HG02798 (cell line): ENCODE data around the gene SNX18.

Experiments
- ATAC-seq: cut with Tn5 transposase; IDR thresholded peaks from one replicate; pipeline ENCODE4 v1.9.1; 2021; ENCODE audit warnings: mild to moderate bottlenecking; ENCODE audit not compliant: unreplicated experiment, poor library complexity

SNX18 gene

DNA sequence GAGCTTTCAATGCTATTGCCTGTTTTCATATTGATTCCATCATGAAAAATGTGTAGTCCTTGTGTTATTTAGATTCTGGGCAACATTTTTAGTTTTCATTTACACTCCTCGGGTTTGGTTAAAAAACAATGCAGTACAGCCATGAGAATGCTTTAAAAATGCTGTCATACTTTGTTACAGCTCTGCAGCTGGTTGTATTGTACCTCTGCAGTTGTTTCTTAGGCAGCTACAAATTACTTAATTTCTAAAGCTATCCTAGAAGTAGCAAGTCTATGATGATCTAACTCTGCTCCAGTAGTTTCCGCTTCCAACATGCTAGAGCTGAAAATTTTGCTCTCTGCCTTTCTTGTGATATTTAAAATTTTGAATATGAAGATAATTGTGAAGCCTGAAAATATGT is 20.2 kb downstream of the SNX18 start:
- no peak for ATAC-seq

DNA sequence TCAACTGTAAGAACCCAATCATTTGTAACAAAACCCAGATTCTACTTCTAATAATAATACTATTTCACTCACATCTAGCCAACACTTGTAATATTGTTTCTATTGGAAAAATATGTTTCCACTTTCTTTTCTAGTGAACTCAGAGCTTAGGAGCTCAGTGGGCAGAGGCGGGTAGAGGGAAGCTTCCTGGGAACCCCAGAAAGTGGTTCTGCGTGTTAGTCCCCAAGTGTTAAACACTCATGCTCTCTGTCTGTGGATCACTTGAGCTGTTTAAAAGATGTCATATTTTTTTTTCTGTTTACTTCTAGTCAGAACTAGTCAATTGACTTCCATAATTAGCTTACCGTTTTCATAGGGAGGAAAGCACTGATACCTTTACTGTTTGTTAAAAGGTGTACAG is 20.6 kb downstream of the SNX18 start:
- no peak for ATAC-seq

DNA sequence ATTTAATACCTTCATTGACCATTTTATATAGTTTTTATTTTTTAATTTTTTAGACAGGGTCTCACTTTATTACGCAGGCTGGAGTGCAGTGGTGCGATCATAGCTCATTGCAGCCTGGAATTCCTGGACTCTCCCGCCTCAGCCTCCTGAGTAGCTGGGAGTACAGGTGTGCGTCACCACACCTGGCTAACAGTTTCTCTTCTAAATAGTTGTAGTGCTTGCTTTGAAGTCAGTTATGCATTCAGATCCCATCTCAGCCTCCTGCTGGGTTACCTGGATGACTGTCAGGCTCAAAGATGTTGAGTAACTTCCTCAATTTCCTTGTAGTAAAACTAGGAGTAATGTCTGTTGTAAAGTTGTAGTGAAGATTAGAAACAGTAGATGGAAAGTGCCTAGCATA is 21.4 kb downstream of the SNX18 start:
- ATAC-seq, result no peak

DNA sequence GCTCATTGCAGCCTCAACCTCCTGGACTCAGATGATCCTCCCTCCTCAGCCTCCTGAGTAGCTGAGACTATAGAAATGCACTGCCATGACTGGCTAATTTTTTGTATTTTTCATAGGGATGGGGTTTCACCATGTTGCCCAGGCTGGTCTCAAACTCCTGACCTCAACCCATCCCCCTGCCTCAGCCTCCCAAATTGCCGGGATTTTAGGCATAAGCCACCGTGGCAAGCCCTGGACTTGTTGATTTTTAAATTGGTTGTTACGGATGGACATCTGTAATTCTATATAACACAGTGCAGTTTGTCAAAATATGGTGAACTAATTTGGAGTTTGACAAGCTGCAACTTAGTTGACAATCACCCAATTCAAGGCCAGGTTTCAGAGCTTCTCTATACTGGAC is 22.7 kb downstream of the SNX18 start:
- no peak for ATAC-seq

DNA sequence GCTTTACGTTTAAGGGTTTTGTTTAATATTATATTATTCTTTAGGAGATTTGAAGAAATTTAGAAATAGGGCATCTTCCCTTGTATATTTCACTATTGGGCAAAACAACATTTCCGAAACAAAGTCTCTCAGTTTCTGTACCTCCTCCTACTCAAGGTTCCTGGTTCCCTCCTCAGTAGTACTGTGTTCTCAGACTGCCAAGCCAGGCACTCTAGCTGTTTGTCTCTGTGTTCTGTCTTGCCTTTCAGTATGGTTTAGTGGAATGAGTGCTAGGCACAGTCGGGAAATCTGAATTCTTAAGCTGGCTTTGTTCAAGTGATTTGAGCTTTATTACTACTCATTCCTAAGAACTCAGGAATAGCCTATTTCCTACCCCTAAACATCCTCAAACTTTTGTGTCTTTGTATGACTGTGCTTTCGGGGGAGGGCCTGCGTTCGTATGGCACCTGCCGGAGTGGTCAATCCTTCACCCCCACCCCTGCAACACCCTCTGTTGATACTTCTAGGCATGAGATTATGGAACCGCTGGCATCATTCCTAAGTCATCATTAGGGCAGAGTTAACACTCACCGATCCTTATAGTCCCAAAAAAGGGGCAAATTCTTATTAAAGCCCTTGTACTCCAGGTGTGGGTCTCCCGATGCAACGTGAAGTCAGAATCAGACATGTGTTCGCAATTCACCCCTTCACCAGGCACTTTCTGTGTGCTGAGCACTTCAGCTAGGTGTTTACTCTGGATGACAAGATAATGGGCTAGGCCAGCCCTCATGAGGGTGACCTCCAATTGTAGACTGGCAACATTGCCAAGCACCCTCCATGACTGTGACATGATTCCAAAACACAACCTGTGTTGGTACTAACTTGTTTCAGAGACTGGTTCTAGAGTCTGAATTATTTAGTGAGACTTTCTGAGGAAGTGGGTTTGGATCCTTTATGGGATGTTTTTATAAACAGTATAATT is 24.5 kb downstream of the SNX18 start:
- no peak for ATAC-seq

DNA sequence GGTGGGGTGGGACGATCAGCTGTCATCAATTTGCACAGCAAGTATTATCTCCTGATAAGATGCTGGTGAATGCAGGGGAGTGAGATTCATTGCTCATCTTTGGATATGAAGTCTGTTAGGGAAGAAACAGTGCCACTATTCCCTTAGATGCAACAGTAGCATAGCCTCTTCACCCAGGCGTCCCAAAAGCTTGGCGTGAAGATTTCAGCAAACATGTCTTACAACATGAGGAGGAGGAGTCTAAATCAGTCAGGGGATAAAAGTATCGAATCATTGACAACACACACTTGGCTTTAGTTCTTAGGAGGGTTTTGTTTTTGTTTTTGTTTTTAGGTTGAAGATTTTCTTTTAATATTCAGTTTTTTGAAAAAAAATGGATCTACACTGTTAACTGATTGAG is 26.5 kb downstream of the SNX18 start:
- no peak for ATAC-seq

DNA sequence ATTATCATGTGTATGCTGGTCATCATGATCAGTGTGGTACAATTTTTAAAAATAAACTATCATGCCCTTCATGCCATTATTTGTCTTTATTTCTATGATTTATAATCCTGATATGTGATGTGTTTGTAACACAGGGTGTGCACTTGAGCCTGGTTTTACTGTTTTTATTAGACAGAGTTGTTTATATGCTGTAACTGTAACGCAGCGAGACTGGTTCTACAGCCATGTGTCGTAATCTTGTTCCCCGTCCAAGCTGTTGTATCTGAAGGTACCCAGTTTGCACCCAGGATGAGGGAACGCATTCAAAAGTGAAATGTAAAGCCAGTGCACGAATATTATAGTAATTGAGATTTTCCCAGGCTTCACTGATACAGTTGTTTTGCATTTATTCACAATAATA is 28.2 kb downstream of the SNX18 start:
- no peak for ATAC-seq

DNA sequence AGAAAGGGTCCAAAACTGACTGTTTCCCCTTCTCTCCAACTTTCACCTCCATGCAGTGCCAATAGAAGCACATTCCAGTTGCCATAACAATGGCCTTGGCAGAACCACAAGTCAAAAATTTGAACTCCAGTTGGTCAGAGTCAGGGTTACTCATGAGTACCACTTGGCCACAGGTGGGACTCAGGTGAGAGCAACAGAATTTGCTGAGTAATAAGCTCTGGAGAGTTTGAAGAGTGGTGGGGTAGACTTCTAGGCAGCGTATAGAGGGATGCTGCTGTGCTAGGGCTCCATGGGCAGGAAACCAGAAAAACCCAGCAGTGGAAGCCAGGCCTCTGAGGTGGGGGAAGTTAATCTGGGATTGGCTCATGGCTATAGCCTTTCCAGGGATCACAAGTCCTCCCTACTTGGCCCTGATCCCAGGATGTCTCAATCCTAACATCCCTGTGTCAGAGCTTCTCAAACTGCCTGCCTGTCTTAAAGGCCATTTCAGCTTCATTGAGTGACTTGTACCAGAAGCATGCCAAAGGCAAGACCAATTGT is 30.2 kb downstream of the SNX18 start:
- no peak for ATAC-seq

DNA sequence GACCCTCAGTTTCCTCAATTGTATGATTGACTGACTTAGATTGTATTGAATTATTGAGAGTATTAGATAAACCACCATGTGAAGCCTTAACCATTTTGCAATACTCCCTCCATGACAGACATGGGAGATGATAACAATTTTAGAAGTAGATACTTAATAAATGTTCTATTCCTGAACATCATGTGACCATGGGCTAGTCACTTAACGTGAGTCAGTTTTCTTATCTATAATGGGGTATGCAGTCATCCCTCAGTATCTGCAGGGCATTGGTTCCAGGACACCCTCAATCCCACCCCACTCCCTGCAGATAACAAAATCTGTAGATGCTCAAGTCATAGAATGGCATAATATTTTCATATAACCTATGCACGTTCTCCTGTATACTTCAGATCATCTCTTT is 31.0 kb downstream of the SNX18 start:
- no peak for ATAC-seq

DNA sequence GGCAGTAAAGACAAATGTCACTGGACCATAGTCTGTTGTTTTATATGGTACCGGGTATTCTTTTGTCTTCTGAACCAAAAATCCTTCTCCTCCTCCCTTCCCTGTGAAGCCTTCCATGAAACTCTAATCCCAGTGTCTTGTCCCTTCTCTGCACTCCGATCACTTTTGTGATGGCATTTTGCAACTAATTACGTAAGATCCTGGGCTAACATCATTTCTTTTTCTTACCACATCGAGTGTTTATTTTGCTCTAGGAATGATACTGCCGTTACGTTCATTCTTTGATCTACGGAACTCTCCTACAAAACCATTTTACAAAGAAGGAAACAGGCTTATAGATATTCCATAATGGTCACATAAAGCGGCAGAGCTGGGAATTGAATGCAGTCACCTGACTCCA is 33.7 kb downstream of the SNX18 start:
- no peak for ATAC-seq

DNA sequence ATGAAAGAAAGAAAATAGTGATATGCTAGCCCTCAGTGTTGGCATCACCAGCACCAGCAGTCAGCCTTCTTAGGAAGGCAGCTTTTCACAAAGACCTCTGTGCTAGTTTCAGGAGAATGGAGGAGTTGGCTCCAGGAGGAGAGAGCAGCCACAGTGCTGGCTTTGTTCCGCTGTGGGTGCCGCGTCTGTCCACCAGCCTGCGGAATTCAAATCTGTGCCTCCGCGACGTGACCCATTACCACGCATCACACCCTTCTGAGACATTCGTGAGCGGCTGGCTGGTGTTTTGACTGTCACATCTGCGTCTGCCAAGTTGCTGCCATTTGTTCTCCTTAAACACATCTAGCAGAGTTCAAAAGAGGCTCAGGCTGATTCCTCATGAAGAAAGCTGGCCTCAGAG is 34.4 kb downstream of the SNX18 start:
- ATAC-seq, result no peak

DNA sequence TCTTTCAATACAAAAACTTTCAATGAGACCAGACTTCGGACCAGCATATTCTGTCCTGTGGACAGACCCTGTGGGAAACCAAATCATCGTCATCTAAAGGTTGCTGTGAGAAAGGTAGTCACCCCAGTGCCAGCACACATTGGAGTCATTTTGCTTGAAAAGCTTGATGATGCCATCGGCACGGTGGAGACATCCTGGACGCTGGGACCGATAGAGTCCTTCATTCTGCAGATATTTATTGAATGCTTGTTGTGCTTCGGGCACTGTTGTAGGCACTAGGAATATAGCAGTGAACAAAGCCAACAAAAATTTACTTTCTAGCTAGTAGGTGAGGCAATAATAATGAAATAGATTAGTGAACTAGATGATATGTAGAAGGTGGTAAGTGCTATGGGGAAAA is 34.9 kb downstream of the SNX18 start:
- no peak for ATAC-seq

DNA sequence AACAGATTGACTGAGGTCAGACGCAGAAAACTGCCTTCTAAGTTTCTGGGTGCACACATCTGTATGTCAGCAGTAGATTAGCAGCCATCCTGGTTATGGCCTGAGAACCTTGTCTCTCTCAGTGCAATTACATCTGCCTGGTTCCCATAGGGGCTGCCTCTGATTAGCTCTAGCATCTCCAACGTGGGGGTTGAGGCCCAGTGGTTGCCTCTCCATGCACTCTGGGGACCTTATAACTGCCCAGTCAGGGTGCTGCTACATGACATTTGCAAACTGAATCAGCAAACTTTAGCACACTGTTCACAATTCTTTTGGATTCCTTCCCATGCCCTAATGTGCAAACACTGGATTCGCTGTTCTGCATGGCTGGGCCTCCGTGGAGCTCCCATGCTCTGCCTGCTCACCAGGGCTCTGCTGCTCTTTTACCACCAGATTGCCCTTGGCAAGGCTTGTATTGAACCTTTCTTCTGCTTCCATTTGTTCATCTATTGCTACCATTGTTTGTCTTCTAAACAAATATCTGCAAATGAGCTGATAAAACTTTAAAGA is 36.2 kb downstream of the SNX18 start:
- no peak for ATAC-seq

DNA sequence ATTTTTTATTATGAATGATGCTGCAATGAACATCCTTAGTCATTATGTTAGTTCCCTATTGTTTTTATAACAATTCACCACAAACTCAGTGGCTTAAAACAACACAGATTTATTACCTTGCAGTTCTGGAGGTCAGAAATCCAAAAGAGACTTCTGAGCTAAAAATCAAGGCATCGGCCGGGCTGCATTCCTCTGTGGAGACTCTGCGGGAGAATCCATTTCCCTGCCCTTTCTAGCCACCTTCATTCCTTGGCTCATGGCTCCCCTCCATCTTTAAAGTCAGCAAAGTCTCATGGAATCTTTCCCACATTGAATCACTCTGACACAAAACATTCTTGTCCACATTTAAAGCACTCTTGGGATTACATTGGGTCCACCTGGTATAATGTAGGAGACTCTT is 38.6 kb downstream of the SNX18 start:
- ATAC-seq, result no peak

DNA sequence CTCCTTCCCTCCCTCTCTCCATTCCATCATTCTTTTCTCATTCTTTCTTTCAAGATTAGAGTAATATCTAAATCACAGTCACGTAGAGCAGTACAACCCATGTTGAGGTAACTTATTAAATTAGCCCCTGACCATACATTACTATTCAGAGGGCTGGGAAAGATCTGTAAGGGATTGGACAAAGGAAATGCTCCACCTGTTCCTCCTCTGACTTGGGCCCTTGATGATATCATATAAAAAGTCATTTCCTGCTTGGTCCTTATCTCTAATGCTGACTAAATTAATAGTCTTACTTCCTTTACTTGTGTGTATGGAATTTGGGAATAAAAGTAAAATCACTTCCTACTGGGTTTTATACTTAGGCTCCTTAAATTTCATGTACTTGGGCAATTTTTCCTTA is 40.8 kb downstream of the SNX18 start:
- ATAC-seq, result no peak

DNA sequence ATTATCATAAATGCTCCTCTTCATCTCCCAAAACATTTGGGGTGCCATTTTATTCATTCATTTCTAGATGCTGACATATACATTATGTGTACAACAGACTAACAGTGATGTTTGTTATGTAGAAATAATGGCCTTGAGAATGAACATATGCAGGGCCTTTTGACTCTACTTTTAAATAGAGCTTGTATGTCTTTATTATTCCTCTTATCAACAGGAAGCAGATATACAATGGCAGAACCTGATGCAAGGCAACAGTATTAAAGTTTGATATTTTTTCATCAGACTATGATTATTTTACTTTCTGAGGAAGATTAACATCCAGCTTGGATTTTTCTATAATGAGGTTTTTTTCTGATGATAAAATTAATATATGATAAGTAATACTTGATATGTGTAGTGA is 44.1 kb downstream of the SNX18 start:
- ATAC-seq, result no peak

DNA sequence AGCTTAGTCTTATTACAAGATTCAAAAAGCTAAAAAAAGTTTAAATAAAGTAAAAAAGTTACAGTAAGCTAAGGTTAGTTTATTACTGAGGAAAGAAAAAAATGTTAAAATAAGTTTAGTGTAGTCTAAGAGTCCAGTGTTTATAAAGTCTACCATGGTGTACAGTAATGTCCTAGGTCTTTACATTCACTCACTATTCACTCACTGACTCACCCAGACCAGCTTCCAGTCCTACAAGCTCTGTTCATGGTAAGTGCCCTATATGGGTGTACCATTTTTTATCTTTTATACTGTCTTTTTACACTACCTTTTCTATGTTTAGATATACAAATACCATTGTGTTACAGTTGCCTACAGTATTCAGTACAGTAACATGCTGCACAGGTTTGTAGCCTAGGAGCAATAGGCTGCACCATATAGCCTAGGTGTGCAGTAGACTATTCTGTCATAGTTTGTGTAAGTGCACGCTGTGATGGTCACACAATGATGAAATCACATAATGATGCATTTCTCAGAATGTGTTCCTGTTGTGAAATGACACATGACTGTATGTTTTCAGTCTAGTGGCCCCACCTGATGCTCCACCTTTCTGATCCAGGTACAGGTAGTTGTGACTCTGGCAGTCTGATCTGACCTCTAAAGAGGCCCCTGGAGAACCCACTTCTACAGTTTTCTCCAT is 45.7 kb downstream of the SNX18 start:
- no peak for ATAC-seq

DNA sequence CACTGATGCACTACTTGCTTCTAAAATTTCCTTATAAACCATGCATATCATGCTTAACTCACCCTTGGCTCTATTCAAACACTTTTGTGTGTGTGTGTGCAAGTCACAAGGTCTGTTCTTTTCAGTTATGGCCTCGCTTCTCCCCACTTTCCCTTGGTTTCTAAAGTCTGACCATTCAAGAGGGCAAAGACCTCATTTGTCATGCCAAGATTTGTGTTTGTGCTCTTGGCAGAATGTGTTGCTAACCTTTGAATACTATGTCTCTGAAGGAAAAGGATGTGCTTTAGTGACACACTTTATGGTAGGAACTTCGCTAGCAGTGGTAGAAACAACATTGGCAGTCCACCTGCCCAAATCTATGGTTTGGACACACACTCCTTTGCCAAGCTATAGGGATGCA is 50.4 kb downstream of the SNX18 start:
- no peak for ATAC-seq

DNA sequence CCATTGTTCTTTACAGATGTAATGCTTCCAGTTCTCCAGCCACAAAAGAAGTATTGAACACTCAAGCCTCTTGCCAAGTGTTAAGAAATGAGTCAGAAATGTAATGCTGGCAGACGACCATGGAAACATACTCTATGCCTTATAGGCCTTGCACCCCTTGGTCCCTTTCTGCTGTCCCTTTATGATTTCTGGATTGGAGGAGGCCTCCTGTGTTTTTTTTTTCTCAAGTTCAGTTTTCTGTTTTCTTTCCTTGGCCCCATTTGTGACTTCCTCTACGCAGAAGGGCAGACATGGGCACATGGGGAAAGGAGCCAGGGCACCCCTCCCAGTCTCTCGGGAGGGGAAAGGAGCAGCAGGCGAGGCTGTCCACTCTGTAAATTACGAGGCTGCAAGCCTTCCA is 53.4 kb downstream of the SNX18 start:
- no peak for ATAC-seq

DNA sequence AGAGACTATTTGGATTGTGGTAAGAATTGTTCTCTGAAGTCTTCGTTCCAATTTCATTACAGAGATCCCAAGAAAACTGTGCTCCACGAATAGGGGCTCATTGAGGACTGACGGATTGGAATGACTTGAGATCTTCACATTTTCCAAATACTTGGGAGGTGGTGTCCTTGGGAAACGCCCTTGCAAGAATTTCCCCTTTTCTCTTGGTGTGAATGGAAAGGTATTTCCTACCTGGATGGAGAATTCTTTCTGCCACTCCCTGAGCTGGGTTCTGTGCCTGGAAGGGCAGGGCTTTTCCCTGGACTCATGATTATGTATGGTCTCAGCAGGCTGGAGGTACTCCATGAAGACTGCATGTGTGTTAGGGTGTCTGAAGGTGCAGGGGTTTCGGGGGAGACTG is 53.9 kb downstream of the SNX18 start:
- no peak for ATAC-seq

DNA sequence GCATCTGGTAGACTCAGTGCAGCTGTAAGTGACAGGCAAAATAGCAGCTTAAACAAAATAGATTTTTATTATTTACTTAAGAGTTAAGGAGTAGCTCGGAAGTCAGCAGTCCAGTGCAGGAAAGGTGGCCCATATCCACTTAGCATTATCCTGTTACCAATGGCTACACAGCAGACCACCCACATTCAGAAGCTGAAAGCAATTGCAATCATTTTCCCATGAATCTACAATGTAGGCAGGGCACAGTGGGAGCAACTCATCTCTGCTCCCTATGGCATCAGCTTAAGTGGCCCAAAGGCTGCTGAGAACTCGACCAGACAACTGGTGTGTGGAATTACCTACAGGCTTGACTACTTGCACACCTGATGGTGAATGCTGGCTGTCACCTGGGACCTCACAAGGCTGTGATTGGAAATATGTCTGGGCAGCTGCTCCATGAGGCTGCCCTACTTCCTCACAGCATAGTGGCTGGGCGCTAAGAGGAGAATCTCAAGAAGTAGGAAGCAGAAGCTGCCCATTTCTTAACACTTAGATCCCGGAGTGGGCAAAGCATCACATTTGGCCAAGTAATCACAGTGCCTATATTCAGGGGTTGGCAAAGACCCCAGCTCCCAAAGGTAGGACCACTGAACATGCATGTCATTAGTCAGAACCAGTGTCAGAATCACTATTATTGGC is 56.4 kb downstream of the SNX18 start:
- no peak for ATAC-seq
